Activated T-cell treated with anti-CD3 and anti-CD28 coated beads, Interleukin-2, amount 50 U/mL, for 48 hours (primary cell): ENCODE results near the gene SPRR2E.
"Not testable (repeated sequence)": the region's sequence is repeated elsewhere in the genome, so short reads cannot be mapped to it uniquely, and the experiment has no call there.

Experiments used
- DNase-seq, 2 experiments: peaks; one replicate each; pipeline ENCODE4 v3.0.0-alpha.2; 2020

SPRR2E gene

DNA sequence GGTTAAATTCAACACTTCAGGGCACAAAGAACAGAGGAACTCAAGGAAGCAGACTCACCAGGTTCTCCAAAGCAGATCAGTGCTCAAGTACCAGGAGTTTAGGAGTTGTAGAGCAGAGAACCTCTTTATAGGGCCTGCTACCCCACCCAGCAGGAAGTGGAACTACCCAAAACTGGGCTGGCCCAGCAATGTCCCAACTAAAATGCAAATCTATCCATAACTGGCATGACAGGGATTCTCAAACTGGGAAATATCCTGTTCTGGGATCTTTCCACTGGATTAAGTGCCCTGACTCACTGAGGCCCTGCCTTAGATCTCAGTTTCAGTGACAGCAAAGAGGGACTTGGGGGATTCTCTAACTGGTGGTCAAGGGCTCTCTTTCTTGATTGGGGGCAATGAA is at the start of gene SPRR2E:
Gene SPRR2E (minus strand): TSS at position 101 of the 400 bp plus-strand sequence. CDS start 775 bp downstream, outside the sequence.
- no peak for DNase-seq

DNA sequence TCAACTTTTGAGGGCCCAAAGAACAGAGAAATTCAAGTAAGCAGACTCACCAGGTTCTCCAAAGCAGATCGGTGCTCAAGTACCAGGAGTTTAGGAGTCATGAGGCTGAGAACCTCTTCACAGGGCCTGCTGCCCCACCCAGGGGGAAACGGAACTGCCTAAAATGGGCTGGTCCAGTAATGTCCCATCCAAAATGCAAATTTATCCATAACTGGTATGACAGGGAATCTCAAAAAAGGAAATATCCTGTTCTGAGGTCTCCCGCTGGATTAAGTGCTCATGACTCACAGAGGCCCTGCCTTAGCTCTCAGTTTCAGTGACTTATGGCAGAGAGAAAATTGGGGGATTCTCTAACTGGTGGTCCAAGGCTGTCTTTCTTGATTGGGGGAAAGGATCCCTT is 47.1 kb upstream of the SPRR2E start:
- DNase-seq: no peak

DNA sequence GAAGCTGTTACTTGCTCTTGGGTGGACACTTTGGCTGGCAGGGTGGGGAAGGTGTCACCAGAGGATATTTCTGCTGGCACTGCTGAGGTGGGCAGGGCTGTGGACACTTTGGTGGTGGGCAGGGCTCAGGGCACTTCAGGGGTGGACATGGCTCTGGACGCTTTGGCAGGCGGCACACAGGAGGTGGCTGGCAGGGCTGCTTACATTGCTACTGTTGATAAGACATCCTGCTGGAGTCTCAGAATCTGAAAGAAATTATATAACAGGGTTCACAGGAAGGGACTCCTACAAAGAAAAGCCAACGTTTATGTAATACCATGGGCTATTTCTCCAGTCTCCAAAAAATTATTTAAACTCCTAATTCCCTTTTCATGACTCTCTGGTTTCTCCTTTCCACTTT is 46.2 kb upstream of the SPRR2E start:
- no peak for DNase-seq

DNA sequence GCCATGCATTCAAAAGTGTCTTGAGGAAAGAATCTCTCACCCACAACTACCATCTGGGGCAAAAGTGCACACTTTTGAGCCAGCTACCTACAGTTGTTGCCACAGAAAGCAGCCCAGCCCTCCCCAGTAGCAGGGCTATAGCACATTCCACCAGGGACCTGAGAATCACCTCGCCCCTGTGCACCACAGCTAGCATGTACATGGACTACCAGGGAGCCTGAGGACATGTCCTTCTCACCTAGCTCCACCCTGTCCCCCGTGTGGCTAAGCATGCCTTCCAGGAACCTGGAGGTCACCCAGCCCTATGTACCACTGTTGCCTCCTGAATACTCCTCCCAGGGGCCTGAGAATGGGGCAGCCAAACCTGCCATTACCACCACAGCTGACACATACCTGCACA is 39.4 kb upstream of the SPRR2E start:
- DNase-seq: no peak

DNA sequence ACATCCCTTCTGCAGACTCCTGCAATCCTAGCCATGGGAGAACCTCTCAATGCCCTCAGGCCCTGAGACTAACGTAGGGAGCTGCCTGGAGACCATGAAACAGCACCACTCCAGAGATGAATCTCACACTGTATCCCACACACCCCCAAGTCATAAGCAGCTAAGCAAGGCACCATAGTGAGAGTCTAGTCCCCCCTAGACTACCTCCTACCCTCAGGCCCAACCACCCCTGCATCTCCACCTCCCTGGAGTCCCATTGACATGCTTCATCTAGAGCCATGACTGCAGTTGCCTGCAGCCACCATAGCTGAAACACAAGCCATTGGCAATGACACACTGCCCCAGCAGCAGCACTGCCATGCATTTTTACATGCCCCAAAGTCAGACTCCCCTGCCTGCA is 38.9 kb upstream of the SPRR2E start:
- no peak for DNase-seq

DNA sequence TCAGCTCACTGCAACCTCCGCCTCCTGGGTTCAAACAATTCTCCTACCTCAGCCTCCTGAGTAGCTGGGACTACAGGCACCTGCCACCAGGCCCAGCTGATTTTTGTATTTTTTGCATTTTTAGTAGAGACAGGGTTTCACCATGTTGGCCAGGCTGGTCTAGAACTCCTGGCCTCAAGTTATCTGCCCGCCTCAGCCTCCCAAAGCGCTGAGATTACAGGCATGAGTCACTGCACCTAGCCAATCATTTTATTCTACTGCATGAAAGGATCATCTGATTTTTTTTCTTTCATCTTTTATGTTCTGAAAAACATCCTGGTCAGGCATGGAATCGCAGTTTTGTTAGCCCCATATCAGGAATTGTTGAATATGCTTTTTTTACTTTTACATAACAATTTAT is 34.4 kb upstream of the SPRR2E start:
- not testable (repeated sequence) for DNase-seq

DNA sequence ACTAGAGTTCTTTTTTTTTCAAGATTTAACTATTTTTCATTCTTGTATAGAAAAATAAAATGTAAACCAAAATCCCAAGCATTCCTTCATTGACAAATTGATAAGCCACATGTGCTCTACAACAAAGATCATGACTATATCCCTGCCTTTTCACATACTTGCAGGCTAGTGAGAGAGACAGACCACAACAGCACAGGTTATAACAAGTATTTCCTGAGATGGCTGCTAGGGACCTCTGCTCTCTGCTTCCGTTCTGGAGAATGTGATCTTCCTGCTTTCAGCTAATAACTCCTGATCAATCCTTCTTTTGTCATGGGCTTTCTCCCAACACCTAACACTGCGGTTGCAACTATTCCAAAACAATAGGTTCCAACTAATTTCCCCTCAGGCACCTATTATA is 33.0 kb upstream of the SPRR2E start:
- DNase-seq: no peak

DNA sequence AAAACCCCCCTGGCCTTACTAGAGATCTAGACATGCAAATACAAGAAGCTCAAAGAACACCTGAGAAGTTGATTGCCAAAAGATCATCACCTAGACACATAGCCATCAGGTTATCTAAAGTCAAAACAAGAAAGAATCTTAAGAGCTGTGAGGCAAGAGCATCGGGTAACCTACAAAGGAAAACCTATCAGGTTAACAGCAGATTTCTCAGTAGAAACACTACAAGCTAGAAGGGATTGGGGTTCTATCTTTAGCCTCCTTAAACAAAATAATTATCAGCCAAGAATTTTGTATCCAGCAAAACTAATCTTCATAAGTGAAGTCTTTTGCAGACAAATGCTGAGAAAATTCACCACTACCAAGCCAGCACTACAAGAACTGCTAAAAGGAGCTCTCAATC is 31.2 kb upstream of the SPRR2E start:
- no peak for DNase-seq

DNA sequence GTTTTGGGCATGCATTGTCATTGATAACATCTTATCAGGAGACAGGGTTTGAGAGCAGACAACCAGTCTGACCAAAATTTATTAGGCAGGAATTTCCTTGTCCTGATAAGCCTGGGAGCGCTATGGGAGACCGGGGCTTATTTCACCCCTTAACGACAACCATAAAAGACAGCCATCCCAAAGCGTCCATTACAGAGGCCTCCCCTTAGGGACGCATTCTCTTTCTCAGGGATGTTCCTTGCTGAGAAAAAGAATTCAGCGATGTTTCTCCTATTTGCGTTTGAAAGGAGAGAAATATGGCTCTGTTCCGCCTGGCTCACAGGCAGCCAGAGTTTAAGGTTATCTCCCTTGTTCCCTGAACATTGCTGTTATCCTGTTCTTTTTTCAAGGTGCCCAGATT is 29.5 kb upstream of the SPRR2E start:
- DNase-seq: not testable (repeated sequence)

DNA sequence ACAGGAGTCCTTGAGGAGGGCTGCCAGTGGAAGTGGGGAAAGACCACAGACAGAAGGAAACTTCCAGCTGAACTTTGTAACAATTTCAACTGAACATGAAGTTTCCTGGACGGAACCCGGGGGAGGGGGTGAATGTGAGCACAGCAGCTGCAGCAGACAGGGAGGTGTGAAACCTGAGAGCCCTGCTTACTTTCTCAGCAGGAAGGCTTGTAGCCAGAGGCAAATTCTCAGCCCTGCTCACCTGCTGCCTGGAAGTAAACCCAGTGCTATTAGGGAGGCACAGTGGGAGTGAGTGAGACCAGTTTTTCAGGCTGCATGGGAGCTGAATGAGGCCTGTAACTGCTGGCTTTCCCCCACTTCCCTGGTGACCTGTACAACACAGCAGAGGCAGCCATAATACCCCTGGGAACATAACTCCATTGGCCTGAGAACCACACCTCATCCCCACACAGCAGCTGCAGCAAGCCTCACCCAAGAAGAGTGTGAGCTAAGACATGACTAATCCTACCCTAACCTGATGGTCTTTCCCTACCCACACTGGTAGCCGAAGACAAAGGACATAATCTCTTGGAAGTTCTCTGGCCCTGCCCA is 28.6 kb upstream of the SPRR2E start:
- DNase-seq: no peak

DNA sequence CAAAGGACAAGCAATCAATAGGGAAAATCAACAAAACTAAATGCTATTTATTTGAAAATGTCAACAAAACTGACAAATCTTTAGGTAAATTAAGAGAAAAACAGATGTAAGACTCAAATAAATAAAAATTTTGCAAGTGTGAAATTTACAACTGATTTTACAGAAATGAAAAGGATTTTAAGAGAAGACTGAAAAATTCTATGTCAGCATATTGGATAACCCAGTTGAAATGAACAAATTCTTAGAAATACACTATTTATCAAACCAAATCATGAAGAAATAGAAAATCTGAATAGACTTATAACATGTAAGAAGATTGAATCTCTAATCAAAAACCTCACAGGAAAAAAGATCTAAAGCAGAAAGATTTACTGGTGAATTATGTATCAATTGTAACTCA is 26.6 kb upstream of the SPRR2E start:
- no peak for DNase-seq

DNA sequence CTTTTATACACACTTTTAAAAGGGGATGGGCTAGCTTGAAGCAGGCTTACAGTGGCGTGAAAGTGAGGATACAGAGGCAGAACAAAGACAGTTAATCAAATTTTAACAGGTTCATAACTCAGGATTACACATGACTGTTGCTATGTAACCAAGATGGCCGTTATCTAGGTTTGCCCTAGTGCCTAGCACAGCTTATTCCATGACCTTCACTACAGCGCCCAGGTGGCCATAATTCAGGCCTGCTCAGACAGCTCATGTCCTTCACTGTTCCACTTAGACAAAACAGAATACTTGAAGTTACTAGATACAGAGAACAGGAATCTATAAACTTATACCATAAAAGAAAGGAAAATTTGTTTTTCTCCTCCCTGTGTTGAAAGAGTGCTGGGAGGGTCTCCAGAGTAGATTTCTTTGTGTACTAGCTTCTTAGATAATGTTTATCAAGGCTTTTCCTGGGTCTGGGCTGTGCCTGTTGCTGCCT is 25.2 kb upstream of the SPRR2E start:
- no peak for DNase-seq

DNA sequence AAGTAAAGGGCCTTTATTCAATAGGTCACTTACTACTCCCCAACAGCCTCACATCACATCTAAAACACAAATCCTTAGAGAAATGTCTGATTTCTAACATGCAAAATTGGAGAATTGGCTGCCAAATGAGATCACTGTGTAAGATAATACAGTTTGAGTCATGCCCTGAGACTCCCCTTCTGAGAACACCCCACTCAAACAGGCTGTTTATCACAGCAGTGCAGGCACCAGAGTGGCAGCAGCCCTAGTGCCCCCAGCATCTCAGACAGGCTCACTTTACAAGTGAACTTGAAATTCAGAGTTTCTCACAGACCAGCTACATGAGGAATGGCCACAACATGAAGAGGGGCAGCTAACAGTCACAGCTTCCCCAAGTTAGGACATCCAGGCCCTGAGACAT is 20.9 kb upstream of the SPRR2E start:
- not testable (repeated sequence) for DNase-seq

DNA sequence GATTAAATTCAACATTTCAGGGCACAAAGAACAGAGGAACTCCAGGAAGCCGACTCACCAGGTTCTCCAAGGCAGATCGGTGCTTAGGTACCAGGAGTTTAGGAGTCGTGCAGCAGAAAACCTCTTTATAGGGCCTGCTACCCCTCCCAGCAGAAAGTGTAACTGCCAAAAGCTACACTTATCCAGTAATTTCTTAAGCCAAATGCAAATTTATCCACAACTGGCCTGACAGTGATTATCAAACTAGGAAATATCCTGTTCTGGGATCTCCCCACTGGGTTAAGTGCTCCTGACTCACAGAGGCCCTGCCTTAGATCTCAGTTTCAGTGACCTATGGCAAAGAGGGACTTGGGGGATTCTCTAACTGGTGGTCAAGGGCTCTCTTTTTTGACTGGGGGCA is 19.1 kb upstream of the SPRR2E start, which contains the start of gene SPRR2F:
Gene SPRR2F (minus strand): TSS at position 101 of the 400 bp plus-strand sequence. CDS start 783 bp downstream, outside the sequence.
- DNase-seq: no peak

DNA sequence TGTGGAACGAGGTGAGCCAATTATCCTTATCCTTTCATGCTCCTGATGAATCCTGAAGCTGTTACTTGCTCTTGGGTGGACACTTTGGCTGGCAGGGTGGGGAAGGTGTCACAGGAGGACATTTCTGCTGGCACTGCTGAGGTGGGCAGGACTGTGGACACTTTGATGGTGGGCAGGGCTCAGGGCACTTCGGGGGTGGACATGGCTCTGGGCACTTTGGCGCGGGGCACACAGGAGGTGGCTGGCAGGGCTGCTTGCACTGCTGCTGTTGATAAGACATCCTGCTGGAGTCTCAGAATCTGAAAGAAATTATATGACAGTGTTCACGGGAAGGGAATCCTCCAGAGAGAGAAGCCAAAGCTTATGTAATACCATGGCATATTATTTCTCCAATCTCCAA is 18.1 kb upstream of the SPRR2E start:
- DNase-seq: not testable (repeated sequence)

DNA sequence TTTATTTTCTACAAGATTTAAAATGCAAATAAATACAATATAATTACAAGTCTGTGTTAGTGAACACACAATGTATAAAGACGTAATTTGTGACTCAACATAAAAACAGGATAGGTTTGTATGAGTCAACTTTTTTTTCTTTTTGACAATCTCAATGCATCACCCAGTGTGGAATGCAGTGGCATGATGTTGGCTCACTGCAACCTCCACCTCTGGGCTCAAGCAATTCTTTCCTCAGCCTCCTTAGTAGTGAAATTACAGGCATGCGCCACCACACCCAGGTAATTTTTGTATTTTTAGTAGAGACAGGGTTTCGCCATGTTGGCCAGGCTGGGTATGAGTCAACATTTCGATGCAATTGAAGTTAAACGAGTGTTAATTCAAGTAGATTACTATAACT is 5.9 kb upstream of the SPRR2E start:
- DNase-seq: no peak

DNA sequence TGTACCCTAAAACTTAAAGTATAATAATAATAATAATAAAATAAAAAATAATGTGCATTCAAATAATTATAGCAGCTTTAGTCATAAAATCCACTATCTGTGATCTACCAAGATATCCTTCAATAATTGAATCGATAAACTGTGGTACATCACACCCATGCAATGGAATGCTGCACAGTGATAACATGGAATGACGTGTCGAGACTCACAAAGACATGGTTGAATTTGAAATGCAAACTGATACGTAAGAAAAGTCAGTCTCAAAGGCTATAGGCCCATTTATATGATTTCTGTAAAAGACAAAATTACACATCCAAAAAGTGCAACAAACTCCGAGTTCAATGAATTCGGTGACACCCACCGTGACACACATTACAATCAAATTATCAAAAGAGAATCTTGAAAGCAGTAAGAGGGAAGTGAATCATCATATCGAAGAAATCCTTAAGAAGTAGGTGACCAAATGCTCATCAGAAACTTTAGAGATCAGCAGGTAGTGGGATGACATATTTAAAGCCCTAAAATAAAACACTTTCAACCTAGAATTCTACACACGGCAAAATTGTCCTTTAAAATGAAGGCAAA is 5.2 kb upstream of the SPRR2E start:
- DNase-seq: no peak

DNA sequence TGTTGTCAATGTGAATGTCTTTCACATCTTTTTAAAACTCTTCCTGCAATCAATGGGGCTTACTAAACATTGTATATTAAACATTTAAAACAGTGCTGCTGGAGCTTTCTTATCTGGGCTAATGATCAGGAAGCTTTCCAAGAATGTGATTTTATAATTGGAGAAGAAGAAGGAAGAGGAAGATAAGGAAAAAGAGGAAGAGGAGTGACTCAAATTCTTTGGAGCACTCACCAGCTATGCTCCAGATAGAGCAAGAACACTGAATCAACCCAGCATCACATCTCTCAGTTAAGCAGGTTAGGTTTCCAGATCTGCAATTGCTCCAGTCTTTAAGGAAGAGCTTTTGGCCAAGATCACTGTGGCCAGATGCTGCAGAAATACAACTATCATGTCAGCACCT is 1.4 kb upstream of the SPRR2E start:
- DNase-seq: no peak

DNA sequence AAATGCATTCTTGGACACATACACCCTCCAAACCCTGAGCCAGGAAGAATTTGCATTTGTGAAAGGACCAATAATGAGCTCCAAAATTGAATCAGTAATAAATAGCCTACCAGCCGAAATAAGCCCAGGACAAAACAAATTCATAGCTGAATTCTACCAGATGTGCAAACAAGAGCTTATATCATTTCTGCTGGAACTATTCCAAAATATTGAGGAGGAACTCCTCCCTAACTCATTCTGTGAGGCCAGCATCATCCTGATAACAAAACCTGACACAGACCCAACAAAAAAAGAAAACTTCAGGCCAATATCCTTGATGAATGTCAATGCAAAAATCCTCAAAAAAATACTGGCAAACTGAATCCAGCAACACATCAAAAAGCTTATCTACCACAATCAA is 6.7 kb downstream of the SPRR2E start:
- no peak for DNase-seq

DNA sequence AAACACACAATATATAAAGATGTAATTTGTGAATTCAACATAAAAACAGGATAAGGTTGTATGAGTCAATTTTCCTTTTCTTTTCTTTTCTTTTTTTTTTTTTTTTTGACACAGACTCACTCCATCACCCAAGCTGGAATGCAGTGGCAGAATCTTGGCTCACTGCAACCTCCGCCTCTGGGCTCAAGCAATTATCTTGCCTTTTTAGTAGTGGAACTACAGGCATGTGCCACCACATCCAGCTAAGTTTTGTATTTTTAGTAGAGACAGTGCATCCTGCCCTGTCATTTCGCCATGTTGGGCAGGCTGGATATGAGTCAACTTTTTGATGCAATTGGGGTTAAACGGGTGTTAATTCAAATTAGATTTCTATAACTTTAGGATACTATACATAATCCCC is 12.6 kb downstream of the SPRR2E start:
- DNase-seq: no peak

DNA sequence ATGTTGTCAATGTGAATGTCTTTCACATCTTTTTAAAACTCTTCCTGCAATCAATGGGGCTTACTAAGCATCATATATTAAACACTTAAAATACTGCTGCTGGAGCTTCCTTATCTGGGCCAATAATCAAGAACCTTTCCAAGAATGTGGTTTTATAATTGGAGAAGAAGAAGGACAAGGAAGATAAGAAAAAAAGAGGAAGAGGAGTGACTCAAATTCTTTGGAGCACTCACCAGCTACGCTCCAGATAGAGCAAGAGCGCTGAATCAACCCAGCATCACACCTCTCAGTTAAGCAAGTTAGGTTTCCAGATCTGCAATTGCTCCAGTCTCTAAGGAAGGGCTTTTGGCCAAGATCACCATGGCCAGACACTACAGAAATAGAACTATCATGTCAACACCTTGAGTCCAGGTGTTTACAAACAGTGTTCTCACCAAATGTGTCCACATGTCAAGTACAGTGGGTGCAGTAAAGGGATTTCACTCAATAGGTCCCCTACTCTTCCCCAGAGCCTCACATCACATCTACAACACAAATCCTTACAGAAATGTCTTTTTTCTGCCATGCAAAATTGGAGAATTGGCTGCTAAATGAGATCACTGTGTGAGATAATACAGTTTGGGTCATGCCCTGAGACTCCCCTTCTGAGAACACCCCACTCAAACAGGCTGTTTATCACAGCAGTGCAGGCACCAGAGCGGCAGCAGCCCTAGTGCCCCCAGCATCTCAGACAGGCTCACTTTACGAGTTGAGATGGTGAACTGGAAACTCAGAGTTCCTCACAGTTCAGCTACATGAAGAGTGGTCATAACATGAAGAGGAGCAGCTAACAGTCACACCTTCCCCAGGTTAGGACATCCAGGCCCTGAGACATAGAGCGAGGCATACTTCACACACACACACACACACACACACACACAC is 21.3 kb downstream of the SPRR2E start:
- no peak for DNase-seq

DNA sequence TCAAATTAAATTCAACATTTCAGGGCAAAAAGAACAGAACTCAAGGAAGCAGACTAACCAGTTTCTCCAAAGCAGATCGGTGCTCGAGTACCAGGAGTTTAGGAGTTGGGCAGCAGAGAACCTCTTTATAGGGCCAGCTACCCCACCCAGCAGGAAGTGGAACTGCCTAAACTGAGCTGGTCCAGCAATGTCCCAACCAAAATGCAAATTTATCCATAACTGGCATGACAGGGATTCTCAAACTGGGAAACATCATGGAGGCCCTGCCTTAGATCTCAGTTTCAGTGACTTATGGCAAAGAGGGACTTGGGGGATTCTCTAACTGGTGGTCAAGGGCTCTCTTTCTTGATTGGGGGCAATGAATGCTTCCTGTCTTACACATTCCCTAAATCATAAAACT is 22.8 kb downstream of the SPRR2E start, which contains the start of gene SPRR2B:
Gene SPRR2B (minus strand): TSS at position 101 of the 400 bp plus-strand sequence. CDS start 772 bp downstream, outside the sequence.
- no peak for DNase-seq

DNA sequence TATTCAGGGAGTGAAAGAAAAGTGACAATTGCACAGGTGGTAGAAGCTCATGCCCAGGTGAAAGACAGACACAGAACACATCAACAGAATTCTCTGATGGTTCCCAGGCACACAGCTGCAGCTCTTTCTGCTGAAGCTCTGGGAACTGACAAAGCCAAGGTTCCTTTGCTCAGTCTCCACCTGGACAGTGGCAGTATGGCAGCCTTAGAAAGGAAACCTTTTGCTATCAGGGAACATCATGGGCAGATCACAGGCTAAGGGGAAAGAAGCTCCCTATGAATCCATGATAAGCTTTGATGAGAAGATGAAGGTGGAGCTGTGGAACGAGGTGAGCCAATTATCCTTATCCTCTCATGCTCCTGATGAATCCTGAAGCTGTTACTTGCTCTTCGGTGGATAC is 24.1 kb downstream of the SPRR2E start:
- no peak for DNase-seq
